PC-9 (cell line): Measurements from ENCODE around the gene MAGI1. TPM values are rescaled to one million over a fixed set of nuclear protein-coding genes. Genes with fewer than 3 reads are reported as not detected.

Experiments used
- BruUV-seq: library from RNA; stranded (reverse); fragments of 400-500 nt; replicated peaks from 2 replicates; lab custom pipeline; 2021; lab: Mats Ljungman, UMichigan
- CTCF ChIA-PET: fragments of 300-600 bp; sonication (Branson Sonifier 250); formaldehyde crosslinking; loops from one replicate; lab custom pipeline; 2022; ENCODE audit warnings: antibody characterized with exemption; lab: Charles Lee
- POLR2A ChIA-PET: fragments of 300-600 bp; sonication (Branson Sonifier 250); formaldehyde crosslinking; loops from one replicate; lab custom pipeline; 2022; ENCODE audit warnings: antibody characterized with exemption; ENCODE audit not compliant: unreplicated experiment; lab: Charles Lee
- DNase-seq, 2 experiments: peaks; one replicate each; pipeline versions ENCODE4 v3.0.0 to v3.0.0-alpha.2; 2015 to 2022; ENCODE audit warnings: mixed read lengths in 1 of 2
- H2AFZ ChIP-seq: fragments of 200-600 bp; sonication (generic); 2 replicates; pipeline ENCODE4 v1.8.1; 2017; ENCODE audit warnings: antibody characterized with exemption
- H3F3A ChIP-seq: fragments of 200-600 bp; sonication (generic); 2 replicates; pipeline ENCODE4 v1.8.1; 2017; ENCODE audit warnings: antibody characterized with exemption, mild to moderate bottlenecking, low read depth; ENCODE audit not compliant: insufficient read depth
- H3K27ac ChIP-seq: fragments of 200-600 bp; sonication (generic); 2 replicates; pipeline ENCODE4 v1.6.1; 2016; ENCODE audit warnings: mixed run types
- H3K27me3 ChIP-seq: fragments of 200-600 bp; sonication (generic); 2 replicates; pipeline ENCODE4 v1.6.1; 2016; ENCODE audit warnings: low read depth, mixed run types; ENCODE audit not compliant: insufficient read depth
- H3K36me3 ChIP-seq: fragments of 200-600 bp; sonication (generic); 2 replicates; pipeline ENCODE4 v1.6.1; 2016; ENCODE audit warnings: low read depth, mixed run types
- H3K4me1 ChIP-seq: fragments of 200-600 bp; sonication (generic); replicated peaks from 2 replicates; pipeline ENCODE4 v1.6.1; 2016; ENCODE audit warnings: mixed run types; ENCODE audit not compliant: insufficient read depth
- H3K4me2 ChIP-seq: fragments of 200-600 bp; sonication (generic); 2 replicates; pipeline ENCODE4 v1.6.1; 2017; ENCODE audit warnings: mixed run types
- H3K4me3 ChIP-seq: fragments of 200-600 bp; sonication (generic); 2 replicates; pipeline ENCODE4 v1.6.1; 2016; ENCODE audit warnings: mixed run types
- H3K79me2 ChIP-seq: fragments of 200-600 bp; sonication (generic); 2 replicates; pipeline ENCODE4 v1.6.1; 2017; ENCODE audit warnings: low read depth, mixed run types
- H3K9me2 ChIP-seq: fragments of 200-600 bp; sonication (generic); 2 replicates; pipeline ENCODE4 v1.8.1; 2017; ENCODE audit warnings: mild to moderate bottlenecking; ENCODE audit not compliant: insufficient read depth
- H3K9me3 ChIP-seq: fragments of 200-600 bp; sonication (generic); 2 replicates; pipeline ENCODE4 v1.8.1; 2016; ENCODE audit warnings: low read depth; ENCODE audit not compliant: insufficient read depth
- H4K20me1 ChIP-seq: fragments of 200-600 bp; sonication (generic); 2 replicates; pipeline ENCODE4 v1.8.1; 2017; ENCODE audit not compliant: insufficient read depth
- EZH2 ChIP-seq: fragments of 200-600 bp; sonication (generic); IDR thresholded peaks from 2 replicates; pipeline ENCODE4 v1.8.0; 2017; ENCODE audit warnings: antibody characterized with exemption, low read depth
- intact Hi-C: fragments of 100-400 bp; cut with micrococcal nuclease; formaldehyde crosslinking; loops from one replicate; pipeline ENCODE4 v1.10.0; 2022; ENCODE audit not compliant: unreplicated experiment
- total RNA-seq: library from RNA; stranded (reverse); gene quantifications from 2 replicates; pipeline ENCODE4 v1.2.3, GENCODE V29; 2021
- TF ChIP-seq, protein P1 (sequence below): fragments of 200-600 bp; sonication (generic); conservative IDR thresholded peaks from 2 replicates; pipeline ENCODE4 v1.6.1; 2017; ENCODE audit warnings: mixed run types, antibody characterized with exemption, mild to moderate bottlenecking, moderate library complexity

Gene MAGI1
- total RNA-seq, 1 experiment from 2014 or later: 23.3 TPM

GRCh38 chr3:65627062-65627461, 411.7 kb downstream of the MAGI1 start:
- no peaks in the 10 kb centered on the region for H3K27me3 ChIP-seq
- H3K9me3 ChIP-seq: no peaks in the 10 kb centered on the region
- ChIA-PET CTCF (no interaction called here), POLR2A (no interaction called here)
- intact Hi-C loops: no loop called here
- no peak for DNase-seq
- no peak overlapping the region for H3K4me2 ChIP-seq
- no peak overlapping the region for H3K4me3 ChIP-seq
- H3K9me2 ChIP-seq: no peaks in the 10 kb centered on the region
- no TSS peak for BruUV-seq
- H3F3A ChIP-seq: no peaks in the 10 kb centered on the region
- TF ChIP-seq EZH2: no peak
- TF ChIP-seq, protein P1, sequence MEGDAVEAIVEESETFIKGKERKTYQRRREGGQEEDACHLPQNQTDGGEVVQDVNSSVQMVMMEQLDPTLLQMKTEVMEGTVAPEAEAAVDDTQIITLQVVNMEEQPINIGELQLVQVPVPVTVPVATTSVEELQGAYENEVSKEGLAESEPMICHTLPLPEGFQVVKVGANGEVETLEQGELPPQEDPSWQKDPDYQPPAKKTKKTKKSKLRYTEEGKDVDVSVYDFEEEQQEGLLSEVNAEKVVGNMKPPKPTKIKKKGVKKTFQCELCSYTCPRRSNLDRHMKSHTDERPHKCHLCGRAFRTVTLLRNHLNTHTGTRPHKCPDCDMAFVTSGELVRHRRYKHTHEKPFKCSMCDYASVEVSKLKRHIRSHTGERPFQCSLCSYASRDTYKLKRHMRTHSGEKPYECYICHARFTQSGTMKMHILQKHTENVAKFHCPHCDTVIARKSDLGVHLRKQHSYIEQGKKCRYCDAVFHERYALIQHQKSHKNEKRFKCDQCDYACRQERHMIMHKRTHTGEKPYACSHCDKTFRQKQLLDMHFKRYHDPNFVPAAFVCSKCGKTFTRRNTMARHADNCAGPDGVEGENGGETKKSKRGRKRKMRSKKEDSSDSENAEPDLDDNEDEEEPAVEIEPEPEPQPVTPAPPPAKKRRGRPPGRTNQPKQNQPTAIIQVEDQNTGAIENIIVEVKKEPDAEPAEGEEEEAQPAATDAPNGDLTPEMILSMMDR: no peak
- H3K36me3 ChIP-seq: no peaks in the 10 kb centered on the region
- H3K79me2 ChIP-seq: no peaks in the 10 kb centered on the region
- no peak overlapping the region for H3K27ac ChIP-seq
- H2AFZ ChIP-seq: no peak overlapping the region
- H4K20me1 ChIP-seq: no peaks in the 10 kb centered on the region
- H3K4me1 ChIP-seq: no peaks in the 10 kb centered on the region

- Histone ChIP-seq H3K9me3 (no peaks in the 10 kb centered on the region), H3F3A (no peaks in the 10 kb centered on the region), H4K20me1 (no peaks in the 10 kb centered on the region), H3K4me1 (no peaks in the 10 kb centered on the region), H3K27me3 (no peaks in the 10 kb centered on the region), H3K4me2 (no peak overlapping the region), H3K79me2 (no peaks in the 10 kb centered on the region), H2AFZ (no peak overlapping the region), H3K4me3 (no peak overlapping the region), H3K36me3 (no peaks in the 10 kb centered on the region), H3K9me2 (no peaks in the 10 kb centered on the region), H3K27ac (no peak overlapping the region)
- intact Hi-C loops: no loop called here
- BruUV-seq: no TSS peak
- TF ChIP-seq, protein P1: no peak
- TF ChIP-seq EZH2: no peak
- DNase-seq: no peak
- ChIA-PET POLR2A (no interaction called here), CTCF (no interaction called here)
These were observed 413.4 kb downstream of the MAGI1 start for GRCh38 chr3:65625305-65625704.

DNA sequence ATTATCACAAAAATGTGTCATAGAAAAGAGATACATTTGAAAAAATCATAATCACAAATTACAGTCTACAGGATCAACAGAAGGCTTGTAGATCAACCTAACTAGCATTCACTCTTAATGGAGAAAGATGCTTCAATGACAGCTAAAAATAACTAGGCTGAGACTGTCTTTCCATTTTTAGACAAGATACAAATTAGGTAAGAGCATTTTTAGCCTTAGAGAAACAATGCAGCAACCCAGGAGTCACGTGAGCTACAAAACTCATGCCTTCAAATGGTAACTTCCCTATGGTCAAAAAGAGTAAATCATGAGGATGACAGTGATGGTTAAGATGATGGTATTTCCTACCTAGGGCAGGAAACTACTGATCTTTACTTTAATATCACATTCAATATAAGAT, 415.4 kb downstream of the MAGI1 start:
- CTCF ChIA-PET: no interaction called here
- no peak for TF ChIP-seq EZH2
- TF ChIP-seq, protein P1: no peak
- no peaks in the 10 kb centered on the region; the same call in 1 of the 2 replicates for H4K20me1 ChIP-seq

More for the DNA sequence above, 415.4 kb downstream of the MAGI1 start:
- Histone ChIP-seq H3K27ac (no peak overlapping the region), H3K27me3 (no peaks in the 10 kb centered on the region), H3K79me2 (no peaks in the 10 kb centered on the region), H3K36me3 (no peaks in the 10 kb centered on the region), H2AFZ (no peak overlapping the region), H3K4me1 (no peaks in the 10 kb centered on the region), H3K9me2 (no peaks in the 10 kb centered on the region), H3F3A (no peaks in the 10 kb centered on the region), H3K4me3 (no peak overlapping the region), H3K9me3 (no peaks in the 10 kb centered on the region), H3K4me2 (no peak overlapping the region)
- intact Hi-C loops: no loop called here
- no TSS peak for BruUV-seq
- POLR2A ChIA-PET: no interaction called here
- DNase-seq: no peak
